GM23338 (cell line): ENCODE measurements around the gene SAMD8. TPM values are rescaled to one million over a fixed set of nuclear protein-coding genes. Genes with fewer than 3 reads are reported as not detected.
A peak's percentile ranks its signal among the peaks of the same experiment; 100 is the strongest.

ENCODE experiments used
- ATAC-seq: fragments of 200-7000 bp; cut with Tn5 transposase; 3 replicates; pipeline ENCODE4 v1.9.1; 2020
- DNase-seq: peaks from one replicate; pipeline ENCODE4 v3.0.0-alpha.2; 2015; ENCODE audit warnings: low spot score
- H2AFZ ChIP-seq: fragments of 200-600 bp; sonication (generic); 2 replicates; pipeline ENCODE4 v1.8.0; 2016; ENCODE audit warnings: antibody characterized with exemption, mild to moderate bottlenecking, moderate library complexity
- H3F3A ChIP-seq: fragments of 200-600 bp; sonication (generic); replicated peaks from 2 replicates; pipeline ENCODE4 v1.8.0; 2017; ENCODE audit warnings: antibody characterized with exemption, mixed run types, low read depth
- H3K27ac ChIP-seq: fragments of 200-600 bp; sonication (generic); 2 replicates; pipeline ENCODE4 v1.6.1; 2016; ENCODE audit warnings: low read depth
- H3K27me3 ChIP-seq: fragments of 200-600 bp; sonication (generic); 2 replicates; pipeline ENCODE4 v1.8.0; 2016; ENCODE audit warnings: mild to moderate bottlenecking, mixed run types, moderate library complexity; ENCODE audit not compliant: insufficient read depth
- H3K36me3 ChIP-seq: fragments of 200-600 bp; sonication (generic); 2 replicates; pipeline ENCODE4 v1.8.0; 2016; ENCODE audit warnings: mild to moderate bottlenecking; ENCODE audit not compliant: insufficient read depth
- H3K4me1 ChIP-seq: fragments of 200-600 bp; sonication (generic); 2 replicates; pipeline ENCODE4 v1.8.0; 2016; ENCODE audit warnings: mild to moderate bottlenecking, moderate library complexity; ENCODE audit not compliant: insufficient read depth
- H3K4me2 ChIP-seq: fragments of 200-600 bp; sonication (generic); 2 replicates; pipeline ENCODE4 v1.7.1; 2017; ENCODE audit warnings: mixed run types
- H3K4me3 ChIP-seq: fragments of 200-600 bp; sonication (generic); 2 replicates; pipeline ENCODE4 v1.6.1; 2016; ENCODE audit warnings: mixed run types
- H3K79me2 ChIP-seq: fragments of 200-600 bp; sonication (generic); replicated peaks from 2 replicates; pipeline ENCODE4 v1.8.0; 2017; ENCODE audit warnings: mild to moderate bottlenecking; ENCODE audit not compliant: insufficient read depth
- H3K9me2 ChIP-seq: fragments of 200-600 bp; sonication (generic); 2 replicates; pipeline ENCODE4 v1.8.0; 2017; ENCODE audit not compliant: insufficient read depth
- H4K20me1 ChIP-seq: fragments of 200-600 bp; sonication (generic); replicated peaks from 2 replicates; pipeline ENCODE4 v1.8.0; 2017; ENCODE audit warnings: mild to moderate bottlenecking; ENCODE audit not compliant: insufficient read depth
- H3K27ac Mint-ChIP-seq: 2 replicates; pipeline ENCODE4 v1.8.0; 2020; ENCODE audit warnings: inconsistent platforms, mild to moderate bottlenecking, moderate library complexity, mixed read lengths
- H3K27me3 Mint-ChIP-seq: 3 replicates; pipeline ENCODE4 v1.8.0; 2022; ENCODE audit warnings: low read depth, mild to moderate bottlenecking, moderate library complexity, mixed read lengths, inconsistent platforms; ENCODE audit not compliant: insufficient read depth, poor library complexity
- H3K36me3 Mint-ChIP-seq: 3 replicates; pipeline ENCODE4 v1.8.0; 2021; ENCODE audit warnings: low read depth, mild to moderate bottlenecking, inconsistent platforms, moderate library complexity, mixed read lengths
- H3K4me1 Mint-ChIP-seq: 3 replicates; pipeline ENCODE4 v1.8.0; 2020; ENCODE audit warnings: mild to moderate bottlenecking, inconsistent platforms, mixed read lengths
- H3K4me3 Mint-ChIP-seq: 3 replicates; pipeline ENCODE4 v1.8.0; 2021; ENCODE audit warnings: moderate library complexity, mild to moderate bottlenecking, inconsistent platforms, mixed read lengths
- H3K9me3 Mint-ChIP-seq: 3 replicates; pipeline ENCODE4 v1.8.0; 2020; ENCODE audit warnings: moderate library complexity, mild to moderate bottlenecking, inconsistent platforms, mixed read lengths
- CREB1 ChIP-seq: fragments of 250-450 bp; sonication (Bioruptor Pico); IDR thresholded peaks from 2 replicates; pipeline ENCODE4 v1.5.0; 2020; ENCODE audit warnings: low read depth, mild to moderate bottlenecking, moderate library complexity
- CTCF ChIP-seq, 2 experiments: fragments of 200-600 bp in 1 of 2; sonication (generic) in 1 of 2; conservative IDR thresholded peaks; 2 replicates each; pipeline versions ENCODE4 v1.5.1 to v1.6.1; 2016 to 2017; ENCODE audit warnings: antibody characterized with exemption in 2 of 2, low read depth in 2 of 2, mild to moderate bottlenecking in 2 of 2, moderate library complexity in 1 of 2
- ETS1 ChIP-seq: IDR thresholded peaks from 2 replicates; pipeline ENCODE4 v1.6.1; 2016; ENCODE audit warnings: antibody characterized with exemption
- EZH2 ChIP-seq: fragments of 200-600 bp; sonication (generic); IDR thresholded peaks from one replicate; pipeline ENCODE4 v1.8.0; 2017; ENCODE audit warnings: antibody characterized with exemption, mild to moderate bottlenecking, low read depth; ENCODE audit not compliant: unreplicated experiment
- EZH2phosphoT487 ChIP-seq: fragments of 200-600 bp; sonication (generic); IDR thresholded peaks from one replicate; pipeline ENCODE4 v1.8.1; 2018; ENCODE audit warnings: antibody characterized with exemption; ENCODE audit not compliant: unreplicated experiment
- JUNB ChIP-seq: IDR thresholded peaks from one replicate; pipeline ENCODE4 v1.6.1; 2016; ENCODE audit warnings: antibody characterized with exemption; ENCODE audit not compliant: unreplicated experiment
- NANOG ChIP-seq: IDR thresholded peaks from 2 replicates; pipeline ENCODE4 v1.6.1; 2016; ENCODE audit warnings: antibody characterized with exemption, borderline replicate concordance
- POLR2AphosphoS5 ChIP-seq: IDR thresholded peaks from 2 replicates; pipeline ENCODE4 v1.6.1; 2016; ENCODE audit warnings: antibody characterized with exemption, low read depth
- REST ChIP-seq: IDR thresholded peaks from one replicate; pipeline ENCODE4 v1.6.1; 2018; ENCODE audit warnings: antibody characterized with exemption; ENCODE audit not compliant: unreplicated experiment
- STAT1 ChIP-seq: IDR thresholded peaks from one replicate; pipeline ENCODE4 v1.6.1; 2016; ENCODE audit warnings: antibody characterized with exemption; ENCODE audit not compliant: unreplicated experiment
- ZNF114 ChIP-seq: fragments of 250-450 bp; sonication (Bioruptor Pico); IDR thresholded peaks from 2 replicates; pipeline ENCODE4 v1.5.0; 2020; ENCODE audit warnings: mild to moderate bottlenecking, moderate library complexity
- ZNF331 ChIP-seq: fragments of 250-450 bp; sonication (Bioruptor Pico); IDR thresholded peaks from 2 replicates; pipeline ENCODE4 v1.5.0; 2020; ENCODE audit warnings: low read depth, mild to moderate bottlenecking, moderate library complexity
- polyA plus RNA-seq: library from polyadenylated mRNA; unstranded; fragments of >200 nt; fragmentation: Nextera tagmentation; extraction: Ambion mirVana; gene quantifications from 2 replicates; pipeline ENCODE4 v1.2.1, GENCODE V29; 2016
- total RNA-seq: library from RNA; depleted of rRNA; stranded (reverse); fragments of >200 nt; shearing (Covaris generic); gene quantifications from 2 replicates; pipeline ENCODE4 v1.2.3, GENCODE V29; 2014
- TF ChIP-seq, protein P1 (sequence below): fragments of 250-450 bp; sonication (Bioruptor Pico); IDR thresholded peaks from 2 replicates; pipeline ENCODE4 v1.5.0; 2020; ENCODE audit warnings: mild to moderate bottlenecking, moderate library complexity

The SAMD8 gene
- total and polyA plus RNA-seq, 2 experiments from 2014 or later = 7.8 to 28.4 TPM

GRCh38 chr10:75229971-75230370 lies 118.5 kb downstream of the SAMD8 start:
- Mint-ChIP-seq H3K9me3 (no peaks in the 10 kb centered on the region), H3K27ac (no peak overlapping the region), H3K27me3 (peaks cover 25% of the 10 kb centered on the region), H3K36me3 (peaks cover 77% of the 10 kb centered on the region), H3K4me1 (peaks cover 49% of the 10 kb centered on the region), H3K4me3 (no peak overlapping the region)
- Histone ChIP-seq H3K9me2 (no peaks in the 10 kb centered on the region), H2AFZ (no peak overlapping the region), H3K4me1 (peaks cover 29% of the 10 kb centered on the region), H3K27me3 (no peaks in the 10 kb centered on the region), H3F3A (peaks cover 35% of the 10 kb centered on the region), H3K36me3 (peaks cover 25% of the 10 kb centered on the region), H3K4me3 (no peak overlapping the region), H4K20me1 (peaks cover 19% of the 10 kb centered on the region), H3K79me2 (peaks cover 60% of the 10 kb centered on the region), H3K4me2 (no peak overlapping the region), H3K27ac (peak overlapping the region; percentile 78; the same call in 1 of the 2 replicates)
- DNase-seq = no peak
- no peak for ATAC-seq
- TF ChIP-seq EZH2 = no peak
- no peak for TF ChIP-seq CTCF (conservative IDR thresholded peaks at IDR 0.05; ENCODE audit: low read depth in 2 of 2)
- no peak for TF ChIP-seq ETS1
- no peak for TF ChIP-seq STAT1
- TF ChIP-seq POLR2AphosphoS5 = no peak
- TF ChIP-seq NANOG = no peak
- no peak for TF ChIP-seq JUNB
- TF ChIP-seq, protein P1, sequence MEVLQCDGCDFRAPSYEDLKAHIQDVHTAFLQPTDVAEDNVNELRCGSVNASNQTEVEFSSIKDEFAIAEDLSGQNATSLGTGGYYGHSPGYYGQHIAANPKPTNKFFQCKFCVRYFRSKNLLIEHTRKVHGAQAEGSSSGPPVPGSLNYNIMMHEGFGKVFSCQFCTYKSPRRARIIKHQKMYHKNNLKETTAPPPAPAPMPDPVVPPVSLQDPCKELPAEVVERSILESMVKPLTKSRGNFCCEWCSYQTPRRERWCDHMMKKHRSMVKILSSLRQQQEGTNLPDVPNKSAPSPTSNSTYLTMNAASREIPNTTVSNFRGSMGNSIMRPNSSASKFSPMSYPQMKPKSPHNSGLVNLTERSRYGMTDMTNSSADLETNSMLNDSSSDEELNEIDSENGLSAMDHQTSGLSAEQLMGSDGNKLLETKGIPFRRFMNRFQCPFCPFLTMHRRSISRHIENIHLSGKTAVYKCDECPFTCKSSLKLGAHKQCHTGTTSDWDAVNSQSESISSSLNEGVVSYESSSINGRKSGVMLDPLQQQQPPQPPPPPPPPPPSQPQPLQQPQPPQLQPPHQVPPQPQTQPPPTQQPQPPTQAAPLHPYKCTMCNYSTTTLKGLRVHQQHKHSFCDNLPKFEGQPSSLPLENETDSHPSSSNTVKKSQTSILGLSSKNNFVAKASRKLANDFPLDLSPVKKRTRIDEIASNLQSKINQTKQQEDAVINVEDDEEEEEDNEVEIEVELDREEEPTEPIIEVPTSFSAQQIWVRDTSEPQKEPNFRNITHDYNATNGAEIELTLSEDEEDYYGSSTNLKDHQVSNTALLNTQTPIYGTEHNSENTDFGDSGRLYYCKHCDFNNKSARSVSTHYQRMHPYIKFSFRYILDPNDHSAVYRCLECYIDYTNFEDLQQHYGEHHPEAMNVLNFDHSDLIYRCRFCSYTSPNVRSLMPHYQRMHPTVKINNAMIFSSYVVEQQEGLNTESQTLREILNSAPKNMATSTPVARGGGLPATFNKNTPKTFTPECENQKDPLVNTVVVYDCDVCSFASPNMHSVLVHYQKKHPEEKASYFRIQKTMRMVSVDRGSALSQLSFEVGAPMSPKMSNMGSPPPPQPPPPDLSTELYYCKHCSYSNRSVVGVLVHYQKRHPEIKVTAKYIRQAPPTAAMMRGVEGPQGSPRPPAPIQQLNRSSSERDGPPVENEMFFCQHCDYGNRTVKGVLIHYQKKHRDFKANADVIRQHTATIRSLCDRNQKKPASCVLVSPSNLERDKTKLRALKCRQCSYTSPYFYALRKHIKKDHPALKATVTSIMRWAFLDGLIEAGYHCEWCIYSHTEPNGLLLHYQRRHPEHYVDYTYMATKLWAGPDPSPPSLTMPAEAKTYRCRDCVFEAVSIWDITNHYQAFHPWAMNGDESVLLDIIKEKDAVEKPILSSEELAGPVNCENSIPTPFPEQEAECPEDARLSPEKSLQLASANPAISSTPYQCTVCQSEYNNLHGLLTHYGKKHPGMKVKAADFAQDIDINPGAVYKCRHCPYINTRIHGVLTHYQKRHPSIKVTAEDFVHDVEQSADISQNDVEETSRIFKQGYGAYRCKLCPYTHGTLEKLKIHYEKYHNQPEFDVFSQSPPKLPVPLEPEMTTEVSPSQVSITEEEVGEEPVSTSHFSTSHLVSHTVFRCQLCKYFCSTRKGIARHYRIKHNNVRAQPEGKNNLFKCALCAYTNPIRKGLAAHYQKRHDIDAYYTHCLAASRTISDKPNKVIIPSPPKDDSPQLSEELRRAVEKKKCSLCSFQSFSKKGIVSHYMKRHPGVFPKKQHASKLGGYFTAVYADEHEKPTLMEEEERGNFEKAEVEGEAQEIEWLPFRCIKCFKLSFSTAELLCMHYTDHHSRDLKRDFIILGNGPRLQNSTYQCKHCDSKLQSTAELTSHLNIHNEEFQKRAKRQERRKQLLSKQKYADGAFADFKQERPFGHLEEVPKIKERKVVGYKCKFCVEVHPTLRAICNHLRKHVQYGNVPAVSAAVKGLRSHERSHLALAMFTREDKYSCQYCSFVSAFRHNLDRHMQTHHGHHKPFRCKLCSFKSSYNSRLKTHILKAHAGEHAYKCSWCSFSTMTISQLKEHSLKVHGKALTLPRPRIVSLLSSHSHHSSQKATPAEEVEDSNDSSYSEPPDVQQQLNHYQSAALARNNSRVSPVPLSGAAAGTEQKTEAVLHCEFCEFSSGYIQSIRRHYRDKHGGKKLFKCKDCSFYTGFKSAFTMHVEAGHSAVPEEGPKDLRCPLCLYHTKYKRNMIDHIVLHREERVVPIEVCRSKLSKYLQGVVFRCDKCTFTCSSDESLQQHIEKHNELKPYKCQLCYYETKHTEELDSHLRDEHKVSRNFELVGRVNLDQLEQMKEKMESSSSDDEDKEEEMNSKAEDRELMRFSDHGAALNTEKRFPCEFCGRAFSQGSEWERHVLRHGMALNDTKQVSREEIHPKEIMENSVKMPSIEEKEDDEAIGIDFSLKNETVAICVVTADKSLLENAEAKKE = no peak
- TF ChIP-seq REST = no peak
- TF ChIP-seq CREB1 (CRISPR knock-in tag) = no peak
- no peak for TF ChIP-seq ZNF114 (CRISPR knock-in tag)
- TF ChIP-seq ZNF331 = no peak
- no peak for TF ChIP-seq EZH2phosphoT487
